Neuronal stem cell (in vitro differentiated cells): ENCODE measurements around the gene ZNF835.

Experiments used
- DNase-seq: peaks from one replicate; pipeline ENCODE4 v3.0.0-alpha.2; 2013; ENCODE audit warnings: low spot score
- H2AFZ ChIP-seq: one replicate; pipeline ENCODE4 v1.6.1; 2013; ENCODE audit warnings: mild to moderate bottlenecking, low read length, inconsistent platforms
- H2AK5ac ChIP-seq: 2 replicates; pipeline ENCODE4 v1.6.1; 2013; ENCODE audit warnings: low read depth, mild to moderate bottlenecking, inconsistent platforms, low read length, moderate library complexity, mixed read lengths
- H2BK120ac ChIP-seq: 2 replicates; pipeline ENCODE4 v1.6.1; 2013; ENCODE audit warnings: low read depth, mild to moderate bottlenecking, inconsistent platforms, low read length, moderate library complexity, mixed read lengths
- H2BK12ac ChIP-seq: one replicate; pipeline ENCODE4 v1.6.1; 2013; ENCODE audit warnings: low read length, inconsistent platforms
- H2BK15ac ChIP-seq: 2 replicates; pipeline ENCODE4 v1.6.1; 2013; ENCODE audit warnings: mild to moderate bottlenecking, low read length, inconsistent platforms, mixed read lengths
- H2BK5ac ChIP-seq: one replicate; pipeline ENCODE4 v1.6.1; 2013; ENCODE audit warnings: inconsistent platforms, mild to moderate bottlenecking, low read length, moderate library complexity
- H3K14ac ChIP-seq: one replicate; pipeline ENCODE4 v1.6.1; 2013; ENCODE audit warnings: low read length, inconsistent platforms
- H3K18ac ChIP-seq: 2 replicates; pipeline ENCODE4 v1.6.1; 2013; ENCODE audit warnings: low read length, inconsistent platforms
- H3K23ac ChIP-seq: 2 replicates; pipeline ENCODE4 v1.6.1; 2013; ENCODE audit warnings: low read depth, mild to moderate bottlenecking, mixed read lengths, low read length, inconsistent platforms; ENCODE audit not compliant: poor library complexity
- H3K27ac ChIP-seq: replicated peaks from 3 replicates; pipeline ENCODE4 v1.5.1; 2013; ENCODE audit warnings: low read length, inconsistent platforms
- H3K27me3 ChIP-seq, 3 experiments: 2 replicates each; pipeline ENCODE4 v1.6.1; 2013; ENCODE audit warnings: low read length in 3 of 3, mild to moderate bottlenecking in 2 of 3, inconsistent platforms in 1 of 3, low read depth in 1 of 3, mixed read lengths in 1 of 3, moderate library complexity in 1 of 3; ENCODE audit not compliant: control insufficient read depth in 3 of 3, insufficient read depth in 3 of 3
- H3K36me3 ChIP-seq, 2 donors: replicated peaks in 1 of 2; 2 replicates each; pipeline ENCODE4 v1.6.1; 2013; ENCODE audit warnings: low read length in 2 of 2; ENCODE audit not compliant: control insufficient read depth in 2 of 2, insufficient read depth in 2 of 2
- H3K4ac ChIP-seq: 2 replicates; pipeline ENCODE4 v1.6.1; 2013; ENCODE audit warnings: inconsistent platforms, mild to moderate bottlenecking, low read length, moderate library complexity
- H3K4me1 ChIP-seq, 2 donors: 1 replicate in 1 of 2; 2 replicates in 1 of 2; pipeline ENCODE4 v1.6.1; 2013; ENCODE audit warnings: low read length in 2 of 2, low read depth in 1 of 2; ENCODE audit not compliant: control insufficient read depth in 2 of 2, insufficient read depth in 1 of 2
- H3K4me2 ChIP-seq: one replicate; pipeline ENCODE4 v1.6.1; 2013; ENCODE audit warnings: mild to moderate bottlenecking, low read length, inconsistent platforms; ENCODE audit not compliant: insufficient read depth, poor library complexity, severe bottlenecking
- H3K4me3 ChIP-seq, 2 donors: 2 replicates each; pipeline ENCODE4 v1.5.1; 2013; ENCODE audit warnings: low read length in 2 of 2, mild to moderate bottlenecking in 2 of 2, inconsistent platforms in 1 of 2, moderate library complexity in 1 of 2
- H3K79me1 ChIP-seq: one replicate; pipeline ENCODE4 v1.6.1; 2013; ENCODE audit warnings: low read depth, mild to moderate bottlenecking, inconsistent platforms, low read length, moderate library complexity
- H3K9ac ChIP-seq: one replicate; pipeline ENCODE4 v1.6.1; 2013; ENCODE audit warnings: mild to moderate bottlenecking, low read depth, low read length, inconsistent platforms; ENCODE audit not compliant: poor library complexity
- H3K9me3 ChIP-seq, 2 donors: replicated peaks in 1 of 2; 2 replicates each; pipeline versions ENCODE3 to v1.6.1; 2013; ENCODE audit warnings: low read length in 2 of 2, mild to moderate bottlenecking in 2 of 2, inconsistent platforms in 1 of 2, low read depth in 1 of 2, mixed read lengths in 1 of 2, moderate library complexity in 1 of 2; ENCODE audit not compliant: control insufficient read depth in 2 of 2, insufficient read depth in 1 of 2
- H4K8ac ChIP-seq: one replicate; pipeline ENCODE4 v1.6.1; 2013; ENCODE audit warnings: low read depth, mild to moderate bottlenecking, inconsistent platforms, low read length, moderate library complexity
- H4K91ac ChIP-seq: one replicate; pipeline ENCODE4 v1.6.1; 2013; ENCODE audit warnings: low read length, low read depth, mild to moderate bottlenecking, inconsistent platforms; ENCODE audit not compliant: poor library complexity
- WGBS, 2 donors: extraction: QIAGEN DNeasy Blood & Tissue Kit; methylation state at CpG; one replicate each; pipeline ENCODE4 v1.1.7; 2013; ENCODE audit warnings: missing lambda C conversion rate in 2 of 2, mixed read lengths in 1 of 2; ENCODE audit not compliant: insufficient read length in 2 of 2, insufficient replicate concordance in 1 of 2; ENCODE audit errors: extremely low coverage in 2 of 2; 5-methylcytosine and 5-hydroxymethylcytosine counted together

ZNF835 gene

DNA sequence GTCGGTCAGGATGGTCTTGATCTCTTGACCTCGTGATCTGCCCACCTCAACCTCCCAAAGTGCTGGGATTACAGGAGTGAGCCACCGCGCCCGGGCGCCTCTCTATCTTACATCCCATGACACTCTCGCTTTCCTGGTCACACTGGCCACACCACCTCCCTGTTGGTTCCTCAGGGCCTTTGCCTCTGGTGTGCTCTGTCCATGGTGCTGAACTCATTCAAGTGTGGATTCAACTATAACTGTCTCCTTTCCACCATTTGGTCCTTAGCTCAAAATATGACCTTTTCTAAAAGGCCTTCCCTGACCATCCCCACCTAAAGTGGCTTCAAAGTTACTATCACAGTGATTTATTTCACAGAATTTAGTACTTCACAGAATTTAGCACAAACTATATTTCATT lies 32.3 kb downstream of the ZNF835 start:
- H3K4ac ChIP-seq, result no peak overlapping the region
- H3K4me3 ChIP-seq, result peak overlapping the region in 1 of 2 donors; percentile 35
- no peak overlapping the region for H2AK5ac ChIP-seq
- H2BK15ac ChIP-seq, result no peak overlapping the region
- no peak overlapping the region for H3K23ac ChIP-seq
- H3K27ac ChIP-seq, result no peak overlapping the region
- H3K18ac ChIP-seq, result no peak overlapping the region
- no peak overlapping the region for H3K9ac ChIP-seq
- H3K4me1 ChIP-seq, result no peaks in the 10 kb centered on the region
- no peak overlapping the region for H3K4me2 ChIP-seq
- H2AFZ ChIP-seq, result no peak overlapping the region
- H3K14ac ChIP-seq, result no peak overlapping the region
- H4K8ac ChIP-seq, result no peak overlapping the region
- no peak overlapping the region for H2BK120ac ChIP-seq
- H3K27me3 ChIP-seq, result peaks cover 0 to 12% (median 0%) of the 10 kb centered on the region in 3 experiments
- DNase-seq, result peak; percentile 53
- H3K79me1 ChIP-seq, result no peaks in the 10 kb centered on the region
- peaks cover 6 to 10% of the 10 kb centered on the region in 2 donors for H3K9me3 ChIP-seq
- H4K91ac ChIP-seq, result no peak overlapping the region
- H2BK5ac ChIP-seq, result no peak overlapping the region
- H2BK12ac ChIP-seq, result no peak overlapping the region
- no peaks in the 10 kb centered on the region for H3K36me3 ChIP-seq
- no CpG with 5 or more reads among the region's 7 CpGs for WGBS, 2 donors

DNA sequence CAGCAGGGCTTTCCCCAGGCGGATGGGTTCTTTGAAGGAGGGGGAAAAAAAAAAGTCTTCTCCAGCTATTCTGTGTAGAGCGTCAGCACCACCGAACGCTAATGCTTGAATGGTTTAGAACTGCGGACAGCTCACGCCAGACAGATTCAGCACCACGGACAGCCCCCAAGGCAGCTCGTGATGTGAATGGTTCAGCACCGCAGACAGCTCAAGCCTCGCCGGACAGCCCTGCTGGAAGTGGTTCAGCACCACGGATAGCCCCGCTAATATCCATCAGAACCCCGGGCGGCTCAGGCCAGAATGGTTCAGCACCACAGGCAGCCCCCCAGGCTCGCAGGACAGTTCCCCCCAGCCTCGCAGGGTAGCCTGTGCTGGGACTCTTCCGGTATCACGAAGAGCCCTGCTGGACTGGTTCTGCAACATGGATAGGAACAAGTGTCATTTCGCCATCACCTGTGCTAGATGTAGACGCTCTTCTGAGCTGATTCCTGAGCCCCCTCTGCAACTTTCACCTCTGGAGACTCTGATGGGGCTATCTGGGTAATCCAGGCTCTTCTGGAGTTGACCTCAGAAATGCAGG lies 33.5 kb downstream of the ZNF835 start:
- Histone ChIP-seq H3K27ac (no peak overlapping the region), H4K91ac (no peak overlapping the region), H3K36me3 (no peaks in the 10 kb centered on the region), H2BK12ac (no peak overlapping the region), H3K14ac (no peak overlapping the region), H3K4me2 (no peak overlapping the region), H2BK120ac (no peak overlapping the region), H3K18ac (no peak overlapping the region), H3K23ac (no peak overlapping the region), H3K27me3 (peaks cover 0 to 3% (median 0%) of the 10 kb centered on the region in 3 experiments), H2BK15ac (no peak overlapping the region), H4K8ac (no peak overlapping the region), H3K4me1 (no peaks in the 10 kb centered on the region), H3K79me1 (no peaks in the 10 kb centered on the region), H2AK5ac (no peak overlapping the region), H3K4ac (no peak overlapping the region), H3K9ac (no peak overlapping the region), H3K9me3 (peaks cover 10 to 14% of the 10 kb centered on the region in 2 donors), H2AFZ (no peak overlapping the region), H3K4me3 (no peak overlapping the region), H2BK5ac (no peak overlapping the region)
- WGBS, 2 donors, result no CpG with 5 or more reads among the region's 21 CpGs
- DNase-seq, result peak; percentile 90

DNA sequence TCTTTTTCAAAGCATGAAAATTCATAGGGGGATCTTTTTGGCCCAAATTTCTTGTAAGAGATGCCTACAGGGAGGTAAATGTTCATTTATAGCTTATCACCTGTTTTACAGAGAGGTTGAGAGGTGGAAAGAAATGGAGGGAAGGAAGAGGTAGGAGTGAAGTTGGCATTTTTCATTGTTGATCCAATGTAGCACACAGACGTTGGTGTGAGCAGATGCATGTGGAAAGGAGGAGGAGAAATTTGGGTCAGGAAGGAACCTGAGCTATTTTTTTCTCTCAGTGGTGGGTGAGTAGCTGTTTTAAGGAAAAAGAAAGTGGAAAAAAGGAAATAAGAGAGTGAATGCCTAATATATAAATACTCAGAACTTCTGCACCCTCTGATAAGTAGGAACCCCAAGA lies 38.5 kb downstream of the ZNF835 start:
- Histone ChIP-seq H3K4me2 (no peak overlapping the region), H3K9ac (no peak overlapping the region), H3K4me1 (no peaks in the 10 kb centered on the region), H2AK5ac (no peak overlapping the region), H3K36me3 (no peaks in the 10 kb centered on the region), H4K91ac (no peak overlapping the region), H4K8ac (no peak overlapping the region), H3K27ac (no peak overlapping the region), H2BK15ac (no peak overlapping the region), H3K4ac (no peak overlapping the region), H2BK120ac (no peak overlapping the region), H2BK5ac (no peak overlapping the region), H3K27me3 (no peaks in the 10 kb centered on the region), H2BK12ac (no peak overlapping the region), H3K79me1 (no peaks in the 10 kb centered on the region), H3K18ac (no peak overlapping the region), H2AFZ (no peak overlapping the region), H3K9me3 (peaks cover 29 to 32% of the 10 kb centered on the region in 2 donors), H3K14ac (no peak overlapping the region), H3K4me3 (no peak overlapping the region), H3K23ac (no peak overlapping the region)
- no peak for DNase-seq
- no CpG with 5 or more reads among the region's 1 CpG for WGBS, 2 donors

DNA sequence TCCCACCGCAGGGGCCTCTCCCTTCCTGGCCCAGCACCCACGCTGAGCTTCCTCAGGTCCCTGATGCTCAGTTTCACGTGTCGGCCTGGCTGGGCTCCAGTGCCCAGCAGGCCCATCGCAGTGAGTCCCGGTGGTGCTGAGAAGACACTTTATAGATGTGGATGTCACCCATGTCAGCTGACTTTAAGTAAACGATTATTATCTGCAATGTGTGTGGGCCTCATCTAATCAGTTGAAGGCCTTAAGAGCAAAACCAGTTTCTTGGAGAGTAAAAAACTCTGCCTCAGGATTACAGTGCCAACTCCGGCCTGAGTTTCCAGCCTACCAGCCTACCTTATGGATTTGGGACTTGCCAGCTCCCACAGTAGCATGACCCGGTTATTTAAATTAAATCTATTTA lies 45.8 kb downstream of the ZNF835 start:
- H4K91ac ChIP-seq, result no peak overlapping the region
- no peak overlapping the region for H3K4me2 ChIP-seq
- H2BK12ac ChIP-seq, result no peak overlapping the region
- no peaks in the 10 kb centered on the region for H3K27me3 ChIP-seq
- DNase-seq, result no peak
- H3K9ac ChIP-seq, result no peak overlapping the region
- WGBS, 2 donors, result no CpG with 5 or more reads among the region's 9 CpGs
- H2BK120ac ChIP-seq, result no peak overlapping the region
- no peak overlapping the region for H2BK5ac ChIP-seq
- no peak overlapping the region for H3K18ac ChIP-seq
- no peak overlapping the region for H3K14ac ChIP-seq
- no peak overlapping the region for H2AFZ ChIP-seq
- H3K27ac ChIP-seq, result no peak overlapping the region
- H3K36me3 ChIP-seq, result peaks cover 33 to 51% of the 10 kb centered on the region in 2 donors
- H3K23ac ChIP-seq, result no peak overlapping the region
- no peak overlapping the region for H2BK15ac ChIP-seq
- no peak overlapping the region for H2AK5ac ChIP-seq
- H4K8ac ChIP-seq, result no peak overlapping the region
- no peaks in the 10 kb centered on the region for H3K4me1 ChIP-seq
- peaks cover 5% of the 10 kb centered on the region for H3K79me1 ChIP-seq
- H3K4me3 ChIP-seq, result no peak overlapping the region
- peaks cover 36 to 69% of the 10 kb centered on the region in 2 donors for H3K9me3 ChIP-seq
- no peak overlapping the region for H3K4ac ChIP-seq
